ENCODE measurements around the gene LYZL4.

DNA sequence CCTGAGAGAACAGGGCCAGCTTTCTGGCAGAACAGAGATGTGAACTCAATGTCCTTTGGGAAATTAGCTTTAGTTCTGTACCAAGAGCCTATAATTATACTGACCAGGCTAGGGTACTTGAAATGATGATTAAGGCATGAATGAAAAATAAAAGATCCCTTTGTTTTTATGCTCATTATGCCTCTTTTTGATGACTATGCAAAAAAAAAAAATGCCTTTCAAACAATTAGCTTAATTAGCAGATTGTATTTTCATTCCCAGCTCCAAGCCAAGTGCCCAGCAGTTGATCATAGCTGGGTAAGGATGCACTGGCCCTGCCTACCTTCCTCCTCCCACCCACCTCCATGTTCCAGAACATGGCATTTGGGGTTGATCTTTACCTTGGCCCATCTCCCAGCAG, 56.8 kb downstream of the LYZL4 start:
- TF ChIP-seq, protein P1, sequence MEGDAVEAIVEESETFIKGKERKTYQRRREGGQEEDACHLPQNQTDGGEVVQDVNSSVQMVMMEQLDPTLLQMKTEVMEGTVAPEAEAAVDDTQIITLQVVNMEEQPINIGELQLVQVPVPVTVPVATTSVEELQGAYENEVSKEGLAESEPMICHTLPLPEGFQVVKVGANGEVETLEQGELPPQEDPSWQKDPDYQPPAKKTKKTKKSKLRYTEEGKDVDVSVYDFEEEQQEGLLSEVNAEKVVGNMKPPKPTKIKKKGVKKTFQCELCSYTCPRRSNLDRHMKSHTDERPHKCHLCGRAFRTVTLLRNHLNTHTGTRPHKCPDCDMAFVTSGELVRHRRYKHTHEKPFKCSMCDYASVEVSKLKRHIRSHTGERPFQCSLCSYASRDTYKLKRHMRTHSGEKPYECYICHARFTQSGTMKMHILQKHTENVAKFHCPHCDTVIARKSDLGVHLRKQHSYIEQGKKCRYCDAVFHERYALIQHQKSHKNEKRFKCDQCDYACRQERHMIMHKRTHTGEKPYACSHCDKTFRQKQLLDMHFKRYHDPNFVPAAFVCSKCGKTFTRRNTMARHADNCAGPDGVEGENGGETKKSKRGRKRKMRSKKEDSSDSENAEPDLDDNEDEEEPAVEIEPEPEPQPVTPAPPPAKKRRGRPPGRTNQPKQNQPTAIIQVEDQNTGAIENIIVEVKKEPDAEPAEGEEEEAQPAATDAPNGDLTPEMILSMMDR (CRISPR knock-in tag; IDR thresholded peaks at IDR 0.05): no peak
- TF ChIP-seq, protein P2, sequence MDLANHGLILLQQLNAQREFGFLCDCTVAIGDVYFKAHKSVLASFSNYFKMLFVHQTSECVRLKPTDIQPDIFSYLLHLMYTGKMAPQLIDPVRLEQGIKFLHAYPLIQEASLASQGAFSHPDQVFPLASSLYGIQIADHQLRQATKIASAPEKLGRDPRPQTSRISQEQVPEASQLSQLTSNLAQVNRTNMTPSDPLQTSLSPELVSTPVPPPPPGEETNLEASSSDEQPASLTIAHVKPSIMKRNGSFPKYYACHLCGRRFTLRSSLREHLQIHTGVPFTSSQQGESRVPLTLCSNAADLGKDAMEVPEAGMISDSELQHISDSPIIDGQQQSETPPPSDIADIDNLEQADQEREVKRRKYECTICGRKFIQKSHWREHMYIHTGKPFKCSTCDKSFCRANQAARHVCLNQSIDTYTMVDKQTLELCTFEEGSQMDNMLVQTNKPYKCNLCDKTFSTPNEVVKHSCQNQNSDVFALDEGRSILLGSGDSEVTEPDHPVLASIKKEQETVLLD (CRISPR knock-in tag; IDR thresholded peaks at IDR 0.05; ENCODE audit: low read depth): no peak
- TF ChIP-seq, protein P3, sequence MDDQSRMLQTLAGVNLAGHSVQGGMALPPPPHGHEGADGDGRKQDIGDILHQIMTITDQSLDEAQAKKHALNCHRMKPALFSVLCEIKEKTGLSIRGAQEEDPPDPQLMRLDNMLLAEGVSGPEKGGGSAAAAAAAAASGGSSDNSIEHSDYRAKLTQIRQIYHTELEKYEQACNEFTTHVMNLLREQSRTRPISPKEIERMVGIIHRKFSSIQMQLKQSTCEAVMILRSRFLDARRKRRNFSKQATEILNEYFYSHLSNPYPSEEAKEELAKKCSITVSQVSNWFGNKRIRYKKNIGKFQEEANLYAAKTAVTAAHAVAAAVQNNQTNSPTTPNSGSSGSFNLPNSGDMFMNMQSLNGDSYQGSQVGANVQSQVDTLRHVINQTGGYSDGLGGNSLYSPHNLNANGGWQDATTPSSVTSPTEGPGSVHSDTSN (CRISPR knock-in tag; IDR thresholded peaks at IDR 0.05; ENCODE audit: borderline replicate concordance): no peak
- TF ChIP-seq MXI1 (IDR thresholded peaks at IDR 0.05; ENCODE audit: borderline replicate concordance, low read depth, low read length) (no peak), ZNF232 (CRISPR knock-in tag; IDR thresholded peaks at IDR 0.05; ENCODE audit: borderline replicate concordance) (no peak)

Data from HepG2 (cell line).